ENCODE data around the gene CBFA2T3.

Gene CBFA2T3

DNA sequence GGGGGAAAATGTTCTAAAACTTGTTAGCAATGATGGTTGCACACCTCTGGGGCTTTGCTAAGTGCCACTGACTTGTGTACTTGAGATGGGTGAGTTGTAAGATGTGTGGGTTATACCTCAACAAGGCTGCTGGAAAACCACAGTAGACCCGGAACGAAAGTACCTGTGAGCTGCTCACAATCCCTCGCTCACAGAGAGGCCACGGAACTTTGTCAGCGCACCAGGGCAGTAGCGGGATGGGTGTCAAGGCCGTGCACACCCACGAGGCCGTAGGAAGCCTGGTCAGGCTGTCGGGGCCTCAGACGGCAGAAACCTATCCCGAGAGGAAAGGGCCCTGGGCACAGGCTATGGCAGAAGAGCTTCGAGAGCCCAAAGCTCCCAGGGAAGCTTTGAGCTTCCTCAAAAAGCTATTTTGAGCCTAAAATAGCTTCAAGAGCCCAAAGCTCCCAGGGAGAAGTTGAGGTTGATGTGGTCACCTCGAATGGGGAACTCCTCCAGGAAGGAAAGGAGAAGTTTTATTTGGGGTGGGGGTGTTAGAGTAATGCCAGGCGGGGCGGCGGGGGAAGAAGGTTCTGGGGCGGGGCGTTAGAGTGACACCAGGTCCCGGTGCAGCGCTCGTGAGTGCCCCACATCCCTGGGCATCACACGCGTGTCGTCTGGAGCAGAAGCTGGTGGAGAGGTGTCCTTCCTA lies 19.0 kb downstream of the CBFA2T3 start:
- no peak for DNase-seq

DNA sequence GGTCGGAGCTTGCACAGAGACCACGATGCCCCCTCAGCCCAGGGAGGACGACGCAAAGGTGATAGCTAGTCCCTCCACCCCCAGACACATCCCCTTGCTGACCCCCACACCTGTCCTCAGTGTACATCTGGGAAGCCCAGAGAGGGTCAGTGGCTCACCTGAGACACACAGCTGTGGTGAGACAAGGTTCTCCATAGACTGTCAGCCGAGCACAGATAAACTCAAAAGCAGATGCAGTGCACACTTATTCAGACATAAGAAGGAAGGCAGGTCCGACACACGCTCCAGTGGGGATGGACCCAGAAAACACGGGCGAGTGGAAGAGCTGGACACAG lies 19.6 kb downstream of the CBFA2T3 start:
- DNase-seq = no peak

DNA sequence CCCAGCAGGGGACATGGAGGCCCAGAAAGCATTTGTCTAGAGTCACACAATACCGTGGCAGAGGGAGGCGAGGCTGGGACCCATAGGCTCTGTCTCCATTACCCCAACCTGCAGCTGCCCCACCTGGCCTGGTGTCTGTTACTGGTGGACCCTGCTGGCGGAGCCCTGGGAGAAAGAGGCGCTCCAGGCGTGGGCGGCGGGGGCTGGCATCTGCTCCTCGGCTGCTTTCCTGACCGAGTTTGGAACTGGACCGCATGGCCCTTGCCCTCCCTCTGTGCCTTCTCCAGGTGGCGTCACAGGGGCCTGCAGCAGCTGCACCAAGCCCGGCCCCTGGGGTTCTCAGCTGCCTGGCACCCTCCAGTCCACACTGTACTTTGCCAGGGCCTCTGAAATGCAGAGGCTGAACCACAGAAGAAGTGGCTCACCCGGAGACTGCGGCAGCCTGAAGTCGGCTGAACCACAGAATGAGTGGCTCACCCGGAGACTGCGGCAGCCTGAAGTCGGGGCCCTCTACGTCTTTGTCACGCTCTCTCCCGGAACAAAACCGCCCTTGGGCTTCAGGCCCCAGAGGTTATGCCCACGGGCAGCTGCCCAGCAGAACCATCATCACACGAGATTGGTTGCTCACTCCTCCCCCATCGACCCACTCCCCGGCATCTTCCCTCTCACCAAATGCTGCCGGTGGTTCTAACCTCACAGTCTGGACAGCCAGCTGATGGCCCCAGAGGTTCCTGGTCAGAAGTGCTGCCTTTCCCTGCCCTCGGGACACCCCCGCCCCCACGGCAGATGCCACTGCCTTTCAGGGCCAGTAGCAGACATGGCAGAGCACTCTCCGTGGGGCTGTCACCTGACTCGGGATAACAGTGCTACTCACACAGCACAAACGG lies 20.2 kb downstream of the CBFA2T3 start:
- DNase-seq = peak; percentile 65

DNA sequence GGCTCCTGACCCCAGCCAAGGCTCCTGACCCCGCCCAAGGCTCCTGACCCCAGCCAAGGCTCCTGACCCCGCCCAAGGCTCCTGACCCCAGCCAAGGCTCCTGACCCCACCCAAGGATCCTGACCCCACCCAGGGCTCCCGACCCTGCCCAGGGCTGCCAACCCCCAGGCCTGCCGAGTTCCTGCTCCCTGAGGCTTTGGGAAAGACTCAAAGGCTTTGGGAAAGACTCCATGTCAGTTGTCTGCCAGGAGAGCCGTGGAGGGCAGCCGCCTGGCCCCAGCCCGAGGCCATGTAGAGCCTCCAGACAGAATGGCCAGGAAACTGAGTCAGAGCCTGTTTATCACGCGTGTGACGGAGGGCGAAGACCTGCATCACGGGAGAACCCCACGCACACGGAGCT lies 21.1 kb downstream of the CBFA2T3 start:
- DNase-seq = no peak

DNA sequence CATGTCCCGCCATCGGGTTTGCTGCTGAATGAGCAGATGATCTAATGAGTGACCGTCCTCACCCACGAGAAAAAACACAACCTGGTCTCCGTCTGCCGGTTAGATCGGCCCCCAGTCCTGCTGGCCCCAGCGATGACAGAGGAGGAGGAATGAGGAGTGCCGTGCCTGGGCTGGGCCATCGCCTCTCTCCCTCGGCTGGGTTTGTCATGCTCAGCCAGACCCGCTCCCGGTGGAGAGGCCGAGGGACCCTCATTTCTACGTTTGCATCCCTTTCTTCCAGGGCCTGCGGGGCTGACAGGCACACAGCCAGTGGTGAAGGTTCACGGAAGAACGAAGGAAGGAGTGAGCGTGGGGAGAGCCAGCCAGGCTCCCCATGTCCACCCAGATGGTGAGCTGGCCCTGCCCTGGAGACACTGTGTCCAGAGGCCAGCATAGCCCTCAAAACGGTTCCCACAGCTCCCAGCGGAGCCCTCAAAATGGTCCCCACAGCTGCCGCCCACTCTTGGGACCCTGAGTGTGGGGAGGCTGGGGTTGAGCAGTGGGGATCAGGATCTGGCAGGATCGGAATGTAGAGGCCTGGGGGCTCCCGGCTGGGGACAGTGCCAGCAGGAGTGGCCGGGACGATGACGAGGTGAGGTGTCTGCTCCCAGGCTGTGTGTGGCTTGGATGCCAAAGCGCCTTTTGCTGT lies 23.9 kb downstream of the CBFA2T3 start:
- DNase-seq = no peak

DNA sequence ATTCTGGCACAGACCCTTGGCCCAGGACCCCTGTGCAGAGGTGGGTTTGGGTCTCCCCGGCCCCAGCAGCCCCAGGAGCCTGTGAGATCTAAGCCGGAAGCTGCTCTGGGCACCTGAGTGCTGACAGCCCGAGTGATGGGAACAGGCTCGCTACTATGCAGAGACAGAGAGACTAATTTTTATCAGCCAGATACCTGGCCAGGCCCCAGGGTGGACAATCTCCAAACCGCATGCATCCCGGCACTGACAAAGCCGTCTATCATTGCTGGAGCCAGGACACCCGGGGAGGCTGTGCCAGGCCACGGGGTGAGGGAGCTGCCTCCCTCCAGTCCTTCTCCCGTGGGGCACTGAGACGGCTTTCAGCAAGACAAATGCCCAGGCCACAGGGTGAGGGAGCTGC lies 25.0 kb downstream of the CBFA2T3 start:
- DNase-seq = no peak

DNA sequence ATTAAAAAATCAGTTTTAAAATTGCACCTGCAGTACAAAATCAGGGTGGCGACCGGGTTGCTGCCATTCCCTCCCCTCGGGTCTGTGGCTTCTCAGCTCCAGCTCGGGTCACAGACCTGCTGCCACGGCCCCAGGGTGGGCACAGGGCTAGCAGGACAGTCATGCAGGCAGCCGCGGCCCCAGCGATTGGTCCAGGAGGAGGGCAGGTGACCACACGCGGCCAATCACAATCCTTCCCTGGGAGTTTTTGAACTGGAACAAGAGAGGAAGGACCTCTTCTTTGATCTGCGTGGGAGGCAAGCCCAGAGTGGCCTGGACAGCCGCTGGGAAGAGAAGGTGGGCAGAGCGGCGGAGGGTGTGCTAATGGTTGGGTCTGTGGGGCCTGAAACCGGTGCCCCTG lies 25.5 kb downstream of the CBFA2T3 start:
- no peak for DNase-seq

DNA sequence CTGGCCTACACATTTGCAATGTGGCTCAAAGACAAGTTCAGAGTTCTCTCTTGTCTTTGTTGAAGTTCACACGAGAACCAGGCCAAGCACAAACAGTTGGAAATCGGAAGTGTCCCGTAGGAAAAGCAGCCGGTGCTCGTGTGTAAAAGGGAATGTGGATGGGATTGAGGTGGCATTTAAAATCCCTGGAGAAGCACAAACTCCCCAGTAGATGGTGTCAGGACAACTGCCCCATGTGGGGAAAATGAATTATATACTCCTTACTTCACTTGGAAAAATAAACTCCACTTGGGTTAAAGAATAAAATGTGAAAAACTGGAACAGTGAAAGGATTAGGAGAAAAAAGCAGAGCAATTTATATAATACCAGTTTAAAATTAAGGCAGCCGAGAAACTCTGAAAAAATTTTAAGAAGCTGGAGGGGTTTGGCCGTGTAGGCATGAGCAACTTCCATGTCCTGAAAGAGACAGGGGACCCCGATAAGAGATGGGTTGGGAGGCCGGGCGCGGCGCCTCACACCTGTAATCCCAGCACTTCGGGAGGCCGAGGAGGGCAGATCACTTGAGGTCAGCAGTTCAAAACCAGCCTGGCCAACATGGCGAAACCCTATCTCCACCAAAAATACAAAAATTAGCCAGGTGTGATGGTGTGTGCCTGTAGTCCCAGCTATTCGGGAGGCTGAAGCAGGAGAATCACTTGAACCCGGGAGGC lies 28.1 kb downstream of the CBFA2T3 start:
- no peak for DNase-seq

DNA sequence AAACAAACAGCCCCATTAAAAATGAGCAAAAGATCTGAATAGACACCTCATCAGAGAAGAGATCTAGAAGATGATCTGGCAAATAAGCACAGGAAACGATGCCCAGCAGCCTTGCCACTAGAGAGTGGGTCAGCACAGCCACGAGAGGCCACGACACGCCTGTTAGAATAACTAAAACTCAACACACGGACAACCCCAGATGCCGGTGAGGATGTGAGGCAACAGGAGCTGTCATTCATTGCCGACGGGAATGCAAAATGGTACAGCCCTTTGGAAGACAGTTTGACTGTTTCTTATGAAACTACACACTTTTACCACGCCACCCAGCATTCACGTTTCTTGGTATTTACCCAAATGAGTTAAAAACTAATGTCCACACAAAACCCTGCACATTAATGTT lies 31.5 kb downstream of the CBFA2T3 start:
- DNase-seq = no peak

DNA sequence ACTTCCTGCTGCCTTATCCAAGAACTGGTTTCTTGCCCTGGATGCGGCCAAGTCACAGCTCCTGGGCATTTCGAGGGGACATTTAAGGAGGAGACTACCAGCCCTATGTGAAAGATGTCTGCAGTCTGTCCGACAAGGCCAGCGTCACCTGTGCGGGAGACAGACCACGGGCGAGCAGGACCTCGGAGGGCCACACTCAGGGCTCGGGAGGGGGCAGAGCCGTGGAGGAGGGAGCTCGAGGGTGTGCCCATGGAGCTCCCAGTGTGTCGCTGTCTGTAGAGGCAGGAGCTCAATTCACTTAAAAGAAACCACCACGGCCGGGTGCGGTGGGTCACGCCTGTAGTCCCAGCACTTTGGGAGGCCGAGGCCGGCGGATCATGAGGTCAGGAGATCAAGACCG lies 33.3 kb downstream of the CBFA2T3 start:
- DNase-seq = no peak

DNA sequence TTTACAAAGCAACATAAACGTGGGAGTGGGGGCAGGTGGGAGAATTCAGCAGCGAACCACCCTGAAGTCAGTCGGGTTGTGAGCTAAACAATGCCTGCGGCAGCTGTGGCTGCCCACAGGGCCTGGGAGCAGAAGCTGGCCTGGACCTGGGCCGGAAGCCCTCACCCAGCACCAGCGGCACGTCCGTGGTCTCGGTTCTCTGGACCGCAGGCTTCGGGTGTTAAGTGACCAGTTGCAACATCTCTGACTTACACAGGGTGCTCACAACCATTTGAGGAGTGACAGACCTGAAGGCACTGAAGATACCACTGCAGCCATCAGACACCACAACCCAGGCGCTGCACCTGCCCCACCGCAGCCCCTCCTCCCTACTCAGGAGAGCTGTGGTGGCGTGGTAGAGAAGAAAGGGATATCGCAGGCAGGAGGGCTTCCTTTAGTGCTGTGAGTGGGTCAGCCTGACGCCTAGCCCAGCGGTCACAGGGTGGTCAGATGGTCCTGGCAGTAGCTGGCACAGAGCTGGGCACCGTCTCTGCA lies 33.8 kb downstream of the CBFA2T3 start:
- no peak for DNase-seq

DNA sequence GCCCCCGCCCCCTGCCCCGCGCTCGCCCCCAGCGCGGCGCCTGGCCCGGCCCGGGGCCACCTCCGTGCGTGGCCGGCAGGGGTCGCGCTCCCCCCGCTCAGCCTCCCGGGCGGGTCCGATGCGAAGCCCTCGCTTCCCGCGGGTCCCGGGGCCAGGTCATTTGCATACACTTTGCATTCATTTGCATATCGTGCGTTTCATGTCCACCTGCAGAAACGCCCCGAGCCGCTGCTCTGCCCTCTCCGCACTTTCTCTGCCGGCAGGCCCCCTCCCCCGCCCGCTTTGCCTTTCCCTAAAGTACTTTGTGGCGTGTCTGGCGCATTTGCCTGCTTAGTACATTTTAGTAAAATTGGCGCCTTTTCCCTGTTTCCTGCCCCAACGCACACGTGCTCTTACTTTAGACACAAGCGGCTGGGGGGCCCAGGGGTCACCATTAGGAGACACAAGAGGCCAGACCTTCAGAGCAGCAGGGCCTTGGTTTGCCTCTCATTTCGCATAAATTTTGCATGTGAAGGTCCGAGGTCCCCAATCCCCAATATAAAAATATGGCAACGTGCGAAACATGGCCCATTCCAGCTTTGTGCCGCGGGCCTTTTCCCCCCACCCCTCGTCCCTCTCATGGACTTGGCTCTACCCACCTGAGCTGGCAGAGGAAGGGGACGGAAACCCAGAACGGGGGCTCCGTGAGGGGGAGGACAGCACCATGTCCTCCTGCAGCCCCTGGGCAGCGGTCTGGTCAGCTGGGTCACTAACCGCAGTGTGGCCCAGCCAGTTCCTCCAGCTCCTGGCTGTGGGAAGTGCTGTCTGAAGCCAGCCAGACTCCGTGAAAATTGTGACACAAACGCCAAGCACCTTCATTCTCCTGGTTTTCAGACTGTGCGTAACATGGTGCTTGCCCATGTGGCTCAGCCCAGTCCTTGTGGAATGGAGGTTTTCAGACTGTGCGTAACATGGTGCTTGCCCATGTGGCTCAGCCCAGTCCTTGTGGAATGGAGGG lies 34.8 kb downstream of the CBFA2T3 start:
- DNase-seq = no peak

DNA sequence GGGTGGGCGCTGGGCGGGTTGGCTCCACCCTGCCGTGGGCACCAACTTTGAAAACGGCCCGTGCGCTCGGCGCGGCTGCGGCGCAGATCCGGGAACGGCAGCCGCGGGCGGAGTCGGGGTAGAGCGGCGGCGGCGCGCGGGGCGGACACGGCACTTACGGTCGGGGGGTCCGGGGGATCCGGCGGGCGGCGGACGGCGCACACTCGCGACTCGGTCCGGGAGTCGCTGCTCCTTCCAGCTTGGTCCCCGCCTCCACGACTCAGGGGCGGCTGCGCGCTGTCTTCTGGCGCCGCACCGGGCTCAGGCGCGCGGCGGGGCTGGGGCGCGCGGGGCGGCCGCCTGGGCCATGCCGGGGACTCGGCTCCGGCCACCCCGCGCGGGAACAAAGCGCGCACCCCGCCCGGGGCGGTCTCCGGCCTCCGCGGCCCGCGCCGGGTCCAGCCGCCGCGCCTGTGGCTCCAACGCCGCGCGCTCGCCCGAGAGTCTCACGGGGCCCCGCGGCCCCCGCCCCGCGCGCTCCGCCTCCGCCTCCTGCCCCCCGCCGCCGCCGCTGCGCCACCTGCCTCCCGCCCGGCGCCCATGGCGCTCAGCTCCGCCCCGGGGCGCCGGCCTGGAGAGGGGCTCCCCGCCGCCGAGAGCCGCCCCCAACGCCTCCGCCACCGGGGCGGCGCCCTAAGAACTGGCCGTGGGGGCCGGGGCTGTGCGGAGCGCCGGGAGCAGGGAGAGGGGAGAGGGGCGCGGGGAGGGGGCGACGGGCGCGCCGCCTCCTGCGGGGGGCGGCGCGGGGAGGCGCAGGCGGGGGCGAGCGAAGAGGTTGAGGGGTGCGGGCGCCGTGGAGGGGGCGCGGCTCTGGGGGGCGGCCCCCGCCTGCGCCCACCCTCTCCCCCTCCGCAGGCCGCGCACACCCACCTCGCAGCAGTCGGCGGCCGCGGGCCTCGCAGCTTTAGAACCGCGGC lies 35.9 kb downstream of the CBFA2T3 start:
- no peak for DNase-seq

DNA sequence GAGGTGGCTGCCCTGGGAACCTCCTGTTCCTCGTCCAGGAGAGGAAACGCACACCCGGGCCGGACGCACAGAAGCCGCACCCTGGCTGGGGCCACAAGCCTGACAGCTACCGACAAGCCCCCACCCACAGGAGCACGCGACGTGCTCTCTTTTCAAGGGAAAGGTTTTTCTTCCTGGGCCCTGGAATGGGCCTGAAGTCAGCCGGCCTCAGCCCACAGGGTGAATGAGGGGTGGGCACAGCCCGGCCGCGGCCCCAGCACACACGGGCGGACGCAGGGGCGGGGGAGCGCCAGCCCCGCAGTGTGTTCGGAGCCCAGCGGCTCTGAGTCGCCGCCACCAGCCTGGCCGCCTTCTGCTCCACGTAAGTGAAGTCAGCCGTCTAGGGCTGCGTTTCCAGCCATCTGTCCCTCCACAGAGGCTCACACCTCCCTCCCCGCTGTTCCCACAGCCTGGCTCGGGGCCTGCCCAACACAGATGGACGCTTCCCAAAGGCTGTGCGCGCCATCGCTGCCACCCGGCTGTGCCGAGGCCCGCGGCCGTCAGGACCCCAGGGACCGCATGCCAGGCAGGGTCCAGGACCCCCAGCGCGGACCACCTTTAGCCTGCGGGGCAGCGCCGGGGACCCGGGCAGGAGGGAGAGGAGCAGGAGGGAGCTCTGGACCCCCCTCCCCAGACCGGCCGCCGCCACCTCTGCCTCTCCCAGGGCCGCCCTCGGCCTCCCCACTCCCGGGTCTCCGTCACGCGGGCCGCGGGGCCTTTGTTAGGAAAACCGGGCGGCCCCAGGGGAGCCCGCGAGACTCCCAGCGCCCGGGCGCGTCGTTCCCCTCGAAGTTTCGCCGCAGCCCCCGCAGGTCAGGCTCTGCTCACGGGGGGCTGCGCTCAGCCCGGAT lies 36.8 kb downstream of the CBFA2T3 start:
- DNase-seq = peak; percentile 84

DNA sequence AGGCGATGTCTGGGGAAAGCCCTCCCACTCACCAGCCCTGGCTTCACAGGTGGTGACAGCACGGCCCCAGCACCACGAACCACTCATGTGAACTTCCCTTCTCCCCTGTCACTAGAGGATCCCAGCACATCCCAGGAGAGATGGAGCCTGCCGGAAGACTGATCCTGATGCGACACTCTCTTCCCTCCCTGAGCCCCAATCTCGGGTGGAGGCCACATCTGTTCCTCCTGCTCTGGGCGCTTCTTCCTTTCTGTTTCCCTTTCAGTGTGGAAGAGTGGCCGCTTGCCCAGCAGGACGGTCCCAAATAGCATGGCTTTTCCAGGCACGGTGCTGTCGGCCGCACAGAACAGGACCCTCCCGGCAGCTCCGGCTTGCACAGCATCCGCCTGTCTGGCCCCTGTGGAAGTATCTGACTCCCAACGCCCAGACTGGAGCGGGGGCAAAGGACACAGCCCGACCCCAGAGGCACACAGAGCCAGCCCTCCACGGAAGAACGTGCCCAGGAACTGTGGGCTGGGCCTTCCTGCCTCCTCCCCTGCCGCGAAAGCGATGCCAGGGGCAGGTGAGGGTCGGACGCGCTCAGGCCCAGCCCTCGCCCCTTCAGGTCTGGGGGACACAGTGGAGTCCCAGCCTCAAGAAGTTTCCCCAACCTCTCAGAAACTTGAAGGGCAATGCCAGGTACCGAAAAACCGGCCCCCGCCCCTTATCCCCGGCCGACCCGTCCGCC lies 37.6 kb downstream of the CBFA2T3 start:
- DNase-seq = no peak

DNA sequence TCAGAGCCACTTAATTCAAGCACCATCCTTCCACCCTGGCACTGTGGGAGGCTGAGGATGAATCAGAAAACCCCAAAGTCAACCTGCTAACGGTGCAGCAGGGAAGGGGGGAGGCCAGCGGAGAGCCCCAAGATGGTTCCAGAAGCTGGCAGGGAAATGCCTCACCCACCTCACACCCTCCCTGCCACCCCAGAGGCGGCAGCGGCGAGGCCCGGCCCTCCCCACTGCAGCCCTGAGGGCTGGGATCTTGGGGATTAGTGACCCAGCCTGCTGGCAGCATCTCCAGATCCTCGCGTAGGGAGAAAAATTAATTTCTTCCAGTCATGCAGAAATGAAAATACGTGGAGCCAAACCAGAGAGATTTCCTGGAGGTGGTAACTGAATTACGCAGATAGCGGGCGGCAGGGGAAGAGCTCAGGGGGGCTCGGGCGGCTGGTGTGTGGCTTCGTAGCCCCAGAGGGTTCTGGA lies 38.2 kb downstream of the CBFA2T3 start:
- DNase-seq = no peak

DNA sequence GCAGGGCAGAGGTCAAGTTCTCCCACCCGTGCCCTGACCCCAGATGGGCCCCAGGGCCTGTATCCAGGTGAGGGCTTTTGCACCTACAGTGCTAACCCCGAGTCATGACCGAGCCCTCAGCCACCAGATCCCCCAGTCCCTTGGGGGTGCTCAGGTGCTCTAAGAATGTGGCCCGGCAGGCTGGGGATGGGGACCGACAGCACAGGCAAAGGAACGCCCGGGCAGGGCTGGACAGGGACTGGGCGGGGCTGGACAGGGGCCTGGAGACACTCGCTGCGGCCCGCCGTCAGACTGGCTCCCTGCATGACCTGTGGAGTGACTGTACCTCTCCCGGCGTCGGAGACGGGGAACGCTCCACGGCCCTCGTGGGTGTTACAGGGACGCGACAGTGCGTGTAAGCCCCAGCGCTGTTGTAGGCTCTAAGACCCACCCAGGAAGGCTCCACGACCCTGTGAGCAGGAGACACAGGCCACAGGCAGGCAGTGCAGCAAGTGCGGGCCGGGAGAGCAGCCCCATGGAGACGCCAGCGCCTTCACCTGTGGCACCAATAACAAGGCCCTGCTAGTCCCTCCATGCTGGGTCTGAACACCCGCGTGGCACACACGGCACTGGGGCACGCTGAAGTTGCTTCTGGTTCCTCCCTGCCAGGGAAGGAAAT lies 38.8 kb downstream of the CBFA2T3 start:
- DNase-seq = no peak

DNA sequence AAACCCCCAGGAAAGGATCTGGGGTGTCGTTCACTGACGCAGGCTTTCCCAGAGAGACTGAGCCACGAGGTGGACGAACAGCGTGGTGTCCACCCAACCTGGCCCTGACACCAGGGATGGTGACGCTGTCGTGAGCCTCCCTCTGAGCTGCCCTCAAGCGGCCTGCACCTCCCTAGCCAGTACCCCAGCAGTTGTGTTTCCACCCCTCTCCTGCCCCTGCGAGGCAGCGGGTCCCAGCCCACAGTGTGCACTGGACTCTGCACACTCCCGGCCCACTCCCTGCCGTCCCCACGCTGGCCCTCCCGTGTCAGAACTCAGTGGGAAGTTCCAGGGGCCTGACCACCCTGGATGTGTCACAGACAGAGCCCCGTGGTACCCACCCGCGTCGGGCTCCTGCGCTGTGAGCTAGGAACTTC lies 39.8 kb downstream of the CBFA2T3 start:
- no peak for DNase-seq

Measured in DMS 273 treated with DMSO at 0.1 percent for 48 hours (cell line).